OCI-LY3 (cell line): ENCODE data around the gene SLC25A31.

ENCODE experiments used
- EZH2phosphoT487 ChIP-seq: fragments of 200-600 bp; shearing (Covaris generic); IDR thresholded peaks from 2 replicates; pipeline ENCODE4 v1.6.1; 2018; ENCODE audit warnings: antibody characterized with exemption, mixed run types, low read depth
- TF ChIP-seq, protein P1 (sequence below): fragments of 200-600, 300-600 bp; sonication (generic); IDR thresholded peaks from 2 replicates; pipeline ENCODE4 v1.5.1; 2014; ENCODE audit warnings: antibody characterized with exemption, low read length, low read depth

DNA sequence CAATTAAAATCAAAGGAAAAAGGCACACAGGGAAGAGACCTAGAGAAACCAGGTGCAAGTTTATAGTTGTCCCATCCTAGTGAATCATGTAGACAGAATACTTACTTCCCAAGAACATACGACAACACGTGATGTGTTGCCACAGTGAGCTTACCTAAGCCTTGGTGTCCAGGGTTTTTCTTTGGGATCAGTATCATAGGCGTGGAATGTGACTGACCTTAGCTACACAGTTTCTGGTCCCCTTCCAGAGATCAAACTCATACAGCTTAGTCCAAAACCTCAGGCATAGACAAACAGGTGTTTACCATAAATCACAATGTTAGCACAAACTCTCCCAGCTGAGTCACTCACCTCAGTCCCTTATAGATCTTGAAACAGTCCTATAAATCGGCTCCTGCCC, 17.7 kb downstream of the SLC25A31 start:
- TF ChIP-seq, protein P1, sequence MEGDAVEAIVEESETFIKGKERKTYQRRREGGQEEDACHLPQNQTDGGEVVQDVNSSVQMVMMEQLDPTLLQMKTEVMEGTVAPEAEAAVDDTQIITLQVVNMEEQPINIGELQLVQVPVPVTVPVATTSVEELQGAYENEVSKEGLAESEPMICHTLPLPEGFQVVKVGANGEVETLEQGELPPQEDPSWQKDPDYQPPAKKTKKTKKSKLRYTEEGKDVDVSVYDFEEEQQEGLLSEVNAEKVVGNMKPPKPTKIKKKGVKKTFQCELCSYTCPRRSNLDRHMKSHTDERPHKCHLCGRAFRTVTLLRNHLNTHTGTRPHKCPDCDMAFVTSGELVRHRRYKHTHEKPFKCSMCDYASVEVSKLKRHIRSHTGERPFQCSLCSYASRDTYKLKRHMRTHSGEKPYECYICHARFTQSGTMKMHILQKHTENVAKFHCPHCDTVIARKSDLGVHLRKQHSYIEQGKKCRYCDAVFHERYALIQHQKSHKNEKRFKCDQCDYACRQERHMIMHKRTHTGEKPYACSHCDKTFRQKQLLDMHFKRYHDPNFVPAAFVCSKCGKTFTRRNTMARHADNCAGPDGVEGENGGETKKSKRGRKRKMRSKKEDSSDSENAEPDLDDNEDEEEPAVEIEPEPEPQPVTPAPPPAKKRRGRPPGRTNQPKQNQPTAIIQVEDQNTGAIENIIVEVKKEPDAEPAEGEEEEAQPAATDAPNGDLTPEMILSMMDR = no peak
- no peak for TF ChIP-seq EZH2phosphoT487
